ENCODE measurements around the gene PDCD1. TPM values are rescaled to one million over a fixed set of nuclear protein-coding genes. Genes with fewer than 3 reads are reported as not detected.
"Not testable (repeated sequence)": the region's sequence is repeated elsewhere in the genome, so short reads cannot be mapped to it uniquely, and the experiment has no call there.

PDCD1 gene
- total RNA-seq, 2 donors from 2014 or later = 13.1 to 77.6 TPM

GRCh38 chr2:241833756-241834526, 24.8 kb downstream of the PDCD1 start:
- H3K4me3 Mint-ChIP-seq = peak overlapping the region; percentile 29
- not testable (repeated sequence) for H3K9me3 Mint-ChIP-seq; H3K36me3 Mint-ChIP-seq (ENCODE audit: low read depth); H3K27ac Mint-ChIP-seq; H3K4me1 Mint-ChIP-seq
- ATAC-seq (replicated peaks) = peak; percentile 29
- peaks cover 11% of the 10 kb centered on the region for H3K27me3 Mint-ChIP-seq

- Mint-ChIP-seq H3K27me3 (peaks cover 8% of the 10 kb centered on the region), H3K27ac (no peak overlapping the region), H3K4me3 (peak overlapping the region; percentile 29)
These were observed 25.5 kb downstream of the PDCD1 start for GRCh38 chr2:241833101-241833663.

GRCh38 chr2:241827394-241827793, 31.3 kb downstream of the PDCD1 start:
- Mint-ChIP-seq H3K27me3 (peaks cover 8% of the 10 kb centered on the region), H3K4me1 (peaks cover 14% of the 10 kb centered on the region), H3K36me3 (ENCODE audit: low read depth) (no peaks in the 10 kb centered on the region), H3K9me3 (peaks cover 3% of the 10 kb centered on the region), H3K27ac (no peak overlapping the region), H3K4me3 (no peak overlapping the region)
- ATAC-seq (replicated peaks) = no peak

More at GRCh38 chr2:241833101-241833663, 25.5 kb downstream of the PDCD1 start:
- no peaks in the 10 kb centered on the region for H3K9me3 Mint-ChIP-seq
- H3K36me3 Mint-ChIP-seq (ENCODE audit: low read depth) = no peaks in the 10 kb centered on the region
- ATAC-seq (replicated peaks) = no peak
- H3K4me1 Mint-ChIP-seq = no peaks in the 10 kb centered on the region

GRCh38 chr2:241823531-241824437, 34.9 kb downstream of the PDCD1 start:
- not testable (repeated sequence) for H3K27me3 Mint-ChIP-seq; H3K36me3 Mint-ChIP-seq (ENCODE audit: low read depth); H3K4me3 Mint-ChIP-seq; ATAC-seq (replicated peaks); H3K9me3 Mint-ChIP-seq
- H3K27ac Mint-ChIP-seq = peak overlapping the region; percentile 51
- peaks cover 14% of the 10 kb centered on the region for H3K4me1 Mint-ChIP-seq

- Mint-ChIP-seq H3K9me3 (peaks cover 3% of the 10 kb centered on the region), H3K4me3 (no peak overlapping the region), H3K36me3 (ENCODE audit: low read depth) (no peaks in the 10 kb centered on the region), H3K27ac (peak overlapping the region; percentile 51), H3K4me1 (peaks cover 14% of the 10 kb centered on the region), H3K27me3 (peaks cover 3% of the 10 kb centered on the region)
- no peak for ATAC-seq (replicated peaks)
These were observed 36.5 kb downstream of the PDCD1 start for GRCh38 chr2:241822264-241822623.

GRCh38 chr2:241821460-241822263, 37.0 kb downstream of the PDCD1 start:
- Mint-ChIP-seq H3K27ac (no peak overlapping the region), H3K4me3 (no peak overlapping the region), H3K4me1 (peaks cover 14% of the 10 kb centered on the region), H3K36me3 (ENCODE audit: low read depth) (no peaks in the 10 kb centered on the region), H3K9me3 (no peaks in the 10 kb centered on the region), H3K27me3 (peaks cover 3% of the 10 kb centered on the region)
- ATAC-seq (replicated peaks) = no peak

GRCh38 chr2:241820625-241821384, 37.9 kb downstream of the PDCD1 start:
- Mint-ChIP-seq H3K9me3 (no peaks in the 10 kb centered on the region), H3K27me3 (peaks cover 3% of the 10 kb centered on the region), H3K36me3 (ENCODE audit: low read depth) (no peaks in the 10 kb centered on the region), H3K4me1 (peaks cover 14% of the 10 kb centered on the region), H3K27ac (no peak overlapping the region), H3K4me3 (no peak overlapping the region)
- ATAC-seq (replicated peaks) = no peak

GRCh38 chr2:241819947-241820624, 38.6 kb downstream of the PDCD1 start:
- not testable (repeated sequence) for H3K27me3 Mint-ChIP-seq; ATAC-seq (replicated peaks); H3K36me3 Mint-ChIP-seq (ENCODE audit: low read depth); H3K9me3 Mint-ChIP-seq; H3K4me3 Mint-ChIP-seq; H3K27ac Mint-ChIP-seq
- H3K4me1 Mint-ChIP-seq = peaks cover 14% of the 10 kb centered on the region

- Mint-ChIP-seq H3K27me3 (peaks cover 3% of the 10 kb centered on the region), H3K36me3 (ENCODE audit: low read depth) (no peaks in the 10 kb centered on the region)
These were observed 39.8 kb downstream of the PDCD1 start for GRCh38 chr2:241818943-241819270.

GRCh38 chr2:241818229-241818942, 40.3 kb downstream of the PDCD1 start:
- no peak for ATAC-seq (replicated peaks)
- Mint-ChIP-seq H3K4me3 (no peak overlapping the region), H3K4me1 (peaks cover 10% of the 10 kb centered on the region), H3K27ac (no peak overlapping the region), H3K9me3 (no peaks in the 10 kb centered on the region), H3K36me3 (ENCODE audit: low read depth) (no peaks in the 10 kb centered on the region), H3K27me3 (peaks cover 3% of the 10 kb centered on the region)

More at GRCh38 chr2:241818943-241819270, 39.8 kb downstream of the PDCD1 start:
- H3K27ac Mint-ChIP-seq = no peak overlapping the region
- H3K4me3 Mint-ChIP-seq = no peak overlapping the region
- H3K9me3 Mint-ChIP-seq = no peaks in the 10 kb centered on the region
- no peak for ATAC-seq (replicated peaks)
- peaks cover 14% of the 10 kb centered on the region for H3K4me1 Mint-ChIP-seq

GRCh38 chr2:241817821-241818215, 40.9 kb downstream of the PDCD1 start:
- ATAC-seq (replicated peaks); H3K9me3 Mint-ChIP-seq; H3K27me3 Mint-ChIP-seq; H3K36me3 Mint-ChIP-seq (ENCODE audit: low read depth); H3K4me1 Mint-ChIP-seq: not testable (repeated sequence)
- Mint-ChIP-seq H3K4me3 (peak overlapping the region; percentile 57), H3K27ac (peak overlapping the region; percentile 36)

GRCh38 chr2:241817126-241817820, 41.4 kb downstream of the PDCD1 start:
- peak; percentile 31 for ATAC-seq (replicated peaks)
- no peaks in the 10 kb centered on the region for H3K27me3 Mint-ChIP-seq
- H3K36me3 Mint-ChIP-seq (ENCODE audit: low read depth) = no peaks in the 10 kb centered on the region
- H3K4me3 Mint-ChIP-seq = peak overlapping the region; percentile 57
- H3K4me1 Mint-ChIP-seq = no peaks in the 10 kb centered on the region
- H3K9me3 Mint-ChIP-seq = no peaks in the 10 kb centered on the region
- peak overlapping the region; percentile 36 for H3K27ac Mint-ChIP-seq

All from activated T-helper 17 cell treated with anti-CD3 and anti-CD28 coated beads, Interleukin-2, amount 50 U/mL, for 72 hours (primary cell).